Peyer's patch (tissue), 4 donors: Measurements from ENCODE around the gene GABRG2. TPM values are rescaled to one million over a fixed set of nuclear protein-coding genes. Genes with fewer than 3 reads are reported as not detected.

Experiments
- DNase-seq, 3 donors: peaks; one replicate each; pipeline ENCODE4 v3.0.0-alpha.2; 2017 to 2019
- H3K27ac ChIP-seq, 4 donors: fragments of 200-600 bp; sonication (generic); one replicate each; pipeline ENCODE4 v1.5.1; 2016 to 2019
- H3K27me3 ChIP-seq, 2 donors: fragments of 200-600 bp; sonication (generic); one replicate each; pipeline ENCODE4 v1.5.1; 2019
- H3K36me3 ChIP-seq, 3 donors: fragments of 200-600 bp; sonication (generic); one replicate each; pipeline ENCODE4 v1.5.1; 2016 to 2019
- H3K4me1 ChIP-seq, 4 donors: fragments of 200-600 bp; sonication (generic); one replicate each; pipeline ENCODE4 v1.5.1; 2016 to 2019
- H3K4me3 ChIP-seq, 4 donors: fragments of 200-600 bp; sonication (generic); 1 replicate in 3 of 4; 2 replicates in 1 of 4; pipeline ENCODE4 v1.5.1; 2016 to 2019; ENCODE audit warnings: mild to moderate bottlenecking in 1 of 4
- H3K9me3 ChIP-seq, 4 donors: fragments of 200-600 bp; sonication (generic); one replicate each; pipeline ENCODE4 v1.5.1; 2016 to 2019; ENCODE audit warnings: mild to moderate bottlenecking in 1 of 4
- CTCF ChIP-seq, 6 experiments: fragments of 450-650 bp in 4 of 6; fragments of 200-600 bp in 2 of 6; sonication (generic) in 1 of 6; IDR thresholded peaks; one replicate each; pipeline ENCODE4 v1.5.1; 2017 to 2019; ENCODE audit warnings: antibody characterized with exemption in 6 of 6, mild to moderate bottlenecking in 3 of 6, moderate library complexity in 1 of 6
- POLR2A ChIP-seq, 2 donors: fragments of 450-650 bp; IDR thresholded peaks; one replicate each; pipeline ENCODE4 v1.5.1; 2017; ENCODE audit warnings: antibody characterized with exemption in 2 of 2, mild to moderate bottlenecking in 2 of 2, moderate library complexity in 2 of 2
- total RNA-seq, 4 donors: library from RNA; depleted of rRNA; stranded (reverse); fragments of >200 nt; gene quantifications; one replicate each; pipeline ENCODE4 v1.1.0, GENCODE V29; 2016

Gene GABRG2
- under 1 TPM in 1 of 4 donors, not detected in 3; 0.70 TPM for total RNA-seq

DNA sequence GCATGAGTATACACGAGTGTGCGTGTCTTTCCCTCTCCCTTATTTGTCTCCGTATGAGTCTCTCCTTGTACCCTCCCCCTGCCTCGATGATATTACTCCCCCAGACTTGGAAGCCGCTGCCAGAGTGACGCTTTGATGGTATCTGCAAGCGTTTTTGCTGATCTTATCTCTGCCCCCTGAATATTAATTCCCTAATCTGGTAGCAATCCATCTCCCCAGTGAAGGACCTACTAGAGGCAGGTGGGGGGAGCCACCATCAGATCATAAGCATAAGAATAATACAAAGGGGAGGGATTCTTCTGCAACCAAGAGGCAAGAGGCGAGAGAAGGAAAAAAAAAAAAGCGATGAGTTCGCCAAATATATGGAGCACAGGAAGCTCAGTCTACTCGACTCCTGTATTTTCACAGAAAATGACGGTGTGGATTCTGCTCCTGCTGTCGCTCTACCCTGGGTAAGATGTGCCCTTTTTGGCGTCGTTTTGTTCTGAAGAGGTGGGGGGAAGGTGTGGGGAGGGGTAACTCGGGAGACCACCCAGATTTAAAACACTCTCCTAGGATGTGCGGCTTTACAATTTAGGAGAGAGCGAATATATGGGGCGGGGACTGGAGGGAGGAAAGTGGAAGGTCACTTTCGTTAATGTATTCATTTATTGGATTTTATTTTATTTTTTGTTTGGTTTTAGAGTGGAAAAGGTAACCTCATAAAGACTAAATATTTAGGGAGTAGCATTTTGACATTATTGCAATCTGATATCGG, at the start of gene GABRG2:
TSS of gene GABRG2 (plus strand) at position 119 of the 757 bp plus-strand sequence. CDS start at position 346, 227 bp downstream.
- H3K4me1 ChIP-seq: no peaks in the 10 kb centered on the region
- H3K9me3 ChIP-seq: no peaks in the 10 kb centered on the region
- no peaks in the 10 kb centered on the region for H3K27me3 ChIP-seq
- DNase-seq: no peak
- H3K27ac ChIP-seq: no peak within 1 kb of the TSS
- TF ChIP-seq POLR2A (IDR thresholded peaks at IDR 0.05) (no peak), CTCF (IDR thresholded peaks at IDR 0.05) (no peak)
- no peaks in the 10 kb centered on the region for H3K36me3 ChIP-seq
- no peak within 1 kb of the TSS for H3K4me3 ChIP-seq

- no peaks in the 10 kb centered on the region for H3K36me3 ChIP-seq
- no peak overlapping the region for H3K27ac ChIP-seq
- H3K9me3 ChIP-seq: no peaks in the 10 kb centered on the region
- H3K27me3 ChIP-seq: no peaks in the 10 kb centered on the region
- H3K4me1 ChIP-seq: no peaks in the 10 kb centered on the region
- DNase-seq: no peak
- no peak overlapping the region for H3K4me3 ChIP-seq
- TF ChIP-seq POLR2A (IDR thresholded peaks at IDR 0.05) (no peak), CTCF (IDR thresholded peaks at IDR 0.05) (no peak)
Observed at GRCh38 chr5:162025312-162025711, 42.3 kb upstream of the GABRG2 start.

GRCh38 chr5:162026803-162027202, 40.8 kb upstream of the GABRG2 start:
- H3K36me3 ChIP-seq: no peaks in the 10 kb centered on the region
- no peak for DNase-seq
- H3K9me3 ChIP-seq: no peaks in the 10 kb centered on the region
- no peak overlapping the region for H3K4me3 ChIP-seq
- H3K27ac ChIP-seq: no peak overlapping the region
- TF ChIP-seq POLR2A (IDR thresholded peaks at IDR 0.05) (no peak), CTCF (IDR thresholded peaks at IDR 0.05) (no peak)
- H3K27me3 ChIP-seq: no peaks in the 10 kb centered on the region
- H3K4me1 ChIP-seq: no peaks in the 10 kb centered on the region

DNA sequence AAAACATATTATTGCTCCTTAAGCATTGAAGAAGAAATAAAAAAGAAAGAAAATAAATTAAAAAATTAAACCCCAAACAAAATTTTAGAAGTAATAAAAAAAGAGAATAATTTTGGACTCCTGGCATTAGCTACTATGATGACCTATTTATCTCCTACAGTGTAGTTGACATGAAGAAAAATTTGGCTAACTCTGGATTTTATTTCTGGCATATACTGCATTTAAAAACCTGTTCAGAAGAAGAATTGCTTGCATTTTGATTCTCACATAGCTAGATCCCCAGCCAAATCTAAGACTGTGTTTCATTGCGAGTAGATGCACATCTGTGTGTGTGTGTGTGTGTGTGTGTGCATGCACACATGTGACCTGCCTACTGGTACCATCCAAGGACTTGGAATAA, 30.1 kb upstream of the GABRG2 start:
- TF ChIP-seq CTCF (IDR thresholded peaks at IDR 0.05): no peak
- Histone ChIP-seq H3K4me3 (no peak overlapping the region), H3K27me3 (no peaks in the 10 kb centered on the region), H3K9me3 (no peaks in the 10 kb centered on the region), H3K36me3 (no peaks in the 10 kb centered on the region), H3K4me1 (no peaks in the 10 kb centered on the region), H3K27ac (no peak overlapping the region)
- no peak for DNase-seq

- Histone ChIP-seq H3K27ac (no peak overlapping the region), H3K9me3 (no peaks in the 10 kb centered on the region), H3K36me3 (no peaks in the 10 kb centered on the region), H3K27me3 (no peaks in the 10 kb centered on the region), H3K4me3 (no peak overlapping the region), H3K4me1 (no peaks in the 10 kb centered on the region)
- DNase-seq: no peak
- TF ChIP-seq CTCF (IDR thresholded peaks at IDR 0.05) (no peak), POLR2A (IDR thresholded peaks at IDR 0.05) (no peak)
Observed at GRCh38 chr5:162047279-162047678, 20.3 kb upstream of the GABRG2 start.
